NCI-H345 treated with DMSO at 0.1 percent for 48 hours (cell line): ENCODE results near the gene CD36.

Experiments used
- DNase-seq: peaks from one replicate; lab custom pipeline; 2025; ENCODE audit not compliant: unreplicated experiment; lab: John Stamatoyannopoulos, UW

The CD36 gene

GRCh38 chr7:80686576-80686975, 48.1 kb downstream of the CD36 start:
- DNase-seq, result no peak

- peak; percentile 61 for DNase-seq
Observed at GRCh38 chr7:80699045-80699638, 60.7 kb downstream of the CD36 start.

GRCh38 chr7:80699721-80700256, 61.3 kb downstream of the CD36 start:
- no peak for DNase-seq

DNA sequence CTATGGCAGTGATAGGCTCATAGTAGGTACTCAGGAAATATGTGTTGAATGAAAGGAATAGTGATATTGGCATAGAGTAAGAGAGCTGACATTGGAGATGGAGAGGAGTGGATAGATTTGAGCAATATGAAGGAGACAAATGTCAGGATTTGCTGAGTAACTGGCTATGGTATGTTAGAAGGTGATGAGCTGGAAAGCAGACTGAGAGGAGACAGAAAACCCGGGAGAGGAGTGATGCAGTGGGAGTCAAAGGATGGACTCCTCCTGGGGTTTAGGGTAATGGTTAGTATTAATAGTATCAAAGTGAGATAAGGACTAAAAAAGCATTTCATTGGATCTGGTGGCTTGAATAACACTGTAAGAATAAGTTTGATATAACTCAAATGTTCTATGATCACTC, 64.8 kb downstream of the CD36 start:
- DNase-seq, result no peak

- DNase-seq, result no peak
Observed at GRCh38 chr7:80705130-80705781, 66.8 kb downstream of the CD36 start.

- DNase-seq, result no peak
Observed at GRCh38 chr7:80707318-80707717, 68.9 kb downstream of the CD36 start.

DNA sequence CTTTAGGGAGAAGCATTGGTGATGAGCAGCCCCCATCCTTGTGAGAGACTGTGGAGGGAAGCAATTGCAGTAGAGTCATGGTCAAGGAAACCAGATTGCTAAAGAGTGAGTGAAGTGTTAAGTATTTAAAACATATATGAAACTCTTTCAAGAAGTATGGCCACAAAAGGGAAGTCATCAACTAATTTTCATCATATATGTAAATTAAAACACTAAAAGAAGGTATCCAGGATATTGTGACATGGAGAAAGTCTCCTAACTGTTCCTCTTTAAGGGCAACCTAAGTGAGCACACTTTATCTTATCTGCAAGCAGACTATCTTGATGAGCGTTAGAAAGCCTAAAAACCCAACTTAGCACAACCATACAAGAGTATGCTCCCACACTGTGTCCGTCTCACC, 69.7 kb downstream of the CD36 start:
- no peak for DNase-seq

- DNase-seq, result no peak
Observed at GRCh38 chr7:80711531-80711930, 73.1 kb downstream of the CD36 start.

- DNase-seq, result no peak
Observed at GRCh38 chr7:80719261-80719660, 80.8 kb downstream of the CD36 start.

DNA sequence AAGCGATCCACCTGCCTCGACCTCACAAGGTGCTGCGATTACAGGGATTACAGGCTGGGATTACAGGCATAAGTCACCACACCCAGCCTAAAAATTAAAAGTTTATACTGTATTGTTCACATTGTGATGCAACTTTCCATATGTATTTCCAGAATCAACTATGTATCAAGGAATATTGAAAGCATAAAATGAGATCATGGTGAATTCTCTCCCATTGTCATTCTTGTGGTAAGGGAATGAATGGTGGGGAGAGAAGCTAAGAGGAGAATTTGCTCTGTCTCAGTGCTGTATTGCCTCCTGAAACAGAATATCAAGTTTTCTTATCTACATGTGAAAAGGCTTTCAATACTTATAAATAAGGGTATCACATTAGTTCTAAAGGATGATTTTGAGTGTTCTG, 81.7 kb downstream of the CD36 start:
- no peak for DNase-seq

GRCh38 chr7:80721883-80722615, 83.6 kb downstream of the CD36 start:
- no peak for DNase-seq

- no peak for DNase-seq
Observed at GRCh38 chr7:80722616-80723195, 84.3 kb downstream of the CD36 start.

GRCh38 chr7:80724249-80724871, 85.9 kb downstream of the CD36 start:
- no peak for DNase-seq

GRCh38 chr7:80725181-80725611, 86.8 kb downstream of the CD36 start:
- DNase-seq, result no peak
